Chondrocyte (in vitro differentiated cells): ENCODE data around the gene CANT1. TPM values are rescaled to one million over a fixed set of nuclear protein-coding genes. Genes with fewer than 3 reads are reported as not detected.

Experiments
- DNase-seq: peaks from one replicate; pipeline ENCODE4 v3.0.0; 2021; ENCODE audit warnings: mixed read lengths, low spot score
- H3K27ac Mint-ChIP-seq: one replicate; pipeline ENCODE4 v1.8.0; 2021; ENCODE audit warnings: mild to moderate bottlenecking, moderate library complexity, mixed read lengths; ENCODE audit not compliant: unreplicated experiment
- H3K27me3 Mint-ChIP-seq: 2 replicates; pipeline ENCODE4 v1.8.0; 2021; ENCODE audit warnings: low read depth, mixed read lengths
- H3K36me3 Mint-ChIP-seq: 2 replicates; pipeline ENCODE4 v1.8.0; 2021; ENCODE audit warnings: low read depth, mixed read lengths
- H3K4me1 Mint-ChIP-seq: 2 replicates; pipeline ENCODE4 v1.8.0; 2021; ENCODE audit warnings: low read depth, mild to moderate bottlenecking, mixed read lengths
- H3K4me3 Mint-ChIP-seq: one replicate; pipeline ENCODE4 v1.8.0; 2021; ENCODE audit warnings: mild to moderate bottlenecking, moderate library complexity, mixed read lengths; ENCODE audit not compliant: unreplicated experiment
- H3K9me3 Mint-ChIP-seq: 2 replicates; pipeline ENCODE4 v1.8.0; 2021; ENCODE audit warnings: low read depth, mixed read lengths
- total RNA-seq: library from RNA; stranded (reverse); gene quantifications from 3 replicates; pipeline ENCODE4 v1.2.1, GENCODE V29; 2021
- TF ChIP-seq, protein P1 (sequence below): fragments of 200-600 bp; sonication (generic); IDR thresholded peaks from 2 replicates; pipeline ENCODE4 v1.5.0; 2021; ENCODE audit warnings: antibody characterized with exemption, mild to moderate bottlenecking, moderate library complexity

CANT1 gene
- total RNA-seq, 1 donor from 2014 or later = 50.5 TPM

DNA sequence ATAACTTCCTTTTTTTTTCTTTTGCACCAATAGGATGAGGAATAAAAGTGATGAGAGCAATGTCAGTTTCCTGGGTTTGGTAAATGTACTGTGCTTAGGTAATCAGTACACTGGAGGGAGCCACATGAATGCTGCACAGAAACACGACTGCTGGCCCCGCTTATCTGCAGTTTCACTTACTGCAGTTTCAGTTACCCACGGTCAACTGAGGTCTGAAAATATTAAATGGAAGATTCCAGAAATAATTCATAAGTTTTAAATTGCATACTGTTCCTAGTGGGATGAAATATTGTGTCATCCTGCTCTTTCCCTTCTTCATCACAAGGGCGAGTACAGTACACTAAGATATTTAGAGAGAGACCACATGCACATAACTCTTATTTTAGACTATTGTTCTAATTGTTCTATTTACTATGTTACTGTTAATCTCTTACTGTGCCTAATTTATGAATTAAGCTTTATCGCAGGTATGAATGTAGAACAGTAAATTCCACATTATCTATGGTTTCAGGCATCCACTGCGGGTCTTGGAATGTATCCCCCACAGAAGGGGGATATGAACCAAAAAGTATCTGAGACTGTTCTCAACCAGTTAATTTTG lies 23.4 kb downstream of the CANT1 start:
- Mint-ChIP-seq H3K36me3 (peaks cover 4% of the 10 kb centered on the region), H3K27ac (peak overlapping the region; percentile 65), H3K4me3 (peak overlapping the region; percentile 55), H3K4me1 (peaks cover 16% of the 10 kb centered on the region), H3K9me3 (no peaks in the 10 kb centered on the region), H3K27me3 (no peaks in the 10 kb centered on the region)
- TF ChIP-seq, protein P1, sequence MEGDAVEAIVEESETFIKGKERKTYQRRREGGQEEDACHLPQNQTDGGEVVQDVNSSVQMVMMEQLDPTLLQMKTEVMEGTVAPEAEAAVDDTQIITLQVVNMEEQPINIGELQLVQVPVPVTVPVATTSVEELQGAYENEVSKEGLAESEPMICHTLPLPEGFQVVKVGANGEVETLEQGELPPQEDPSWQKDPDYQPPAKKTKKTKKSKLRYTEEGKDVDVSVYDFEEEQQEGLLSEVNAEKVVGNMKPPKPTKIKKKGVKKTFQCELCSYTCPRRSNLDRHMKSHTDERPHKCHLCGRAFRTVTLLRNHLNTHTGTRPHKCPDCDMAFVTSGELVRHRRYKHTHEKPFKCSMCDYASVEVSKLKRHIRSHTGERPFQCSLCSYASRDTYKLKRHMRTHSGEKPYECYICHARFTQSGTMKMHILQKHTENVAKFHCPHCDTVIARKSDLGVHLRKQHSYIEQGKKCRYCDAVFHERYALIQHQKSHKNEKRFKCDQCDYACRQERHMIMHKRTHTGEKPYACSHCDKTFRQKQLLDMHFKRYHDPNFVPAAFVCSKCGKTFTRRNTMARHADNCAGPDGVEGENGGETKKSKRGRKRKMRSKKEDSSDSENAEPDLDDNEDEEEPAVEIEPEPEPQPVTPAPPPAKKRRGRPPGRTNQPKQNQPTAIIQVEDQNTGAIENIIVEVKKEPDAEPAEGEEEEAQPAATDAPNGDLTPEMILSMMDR = peak; percentile 45
- DNase-seq = peak; percentile 2

DNA sequence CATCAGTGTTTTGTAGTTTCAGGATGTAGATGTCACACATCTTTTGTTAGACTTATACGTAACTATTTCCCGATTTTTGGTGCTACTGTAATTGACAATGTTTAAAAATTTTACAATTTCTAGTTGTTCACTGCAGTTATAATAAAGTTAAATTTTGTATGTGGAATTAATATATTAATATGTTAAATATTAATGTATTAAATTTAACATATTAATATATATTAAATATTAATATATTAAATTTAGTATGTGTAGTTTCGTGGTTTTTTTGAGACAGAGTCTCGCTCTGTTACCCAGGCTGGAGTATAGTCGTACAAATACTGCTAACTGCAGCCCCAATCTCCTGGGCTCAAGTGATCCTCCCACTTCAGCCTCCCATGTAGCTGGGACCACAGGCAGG lies 24.2 kb downstream of the CANT1 start:
- TF ChIP-seq, protein P1 = no peak
- Mint-ChIP-seq H3K4me3 (no peak overlapping the region), H3K27me3 (no peaks in the 10 kb centered on the region), H3K27ac (no peak overlapping the region), H3K36me3 (peaks cover under 1% of the 10 kb centered on the region), H3K4me1 (peaks cover 16% of the 10 kb centered on the region), H3K9me3 (no peaks in the 10 kb centered on the region)
- no peak for DNase-seq

DNA sequence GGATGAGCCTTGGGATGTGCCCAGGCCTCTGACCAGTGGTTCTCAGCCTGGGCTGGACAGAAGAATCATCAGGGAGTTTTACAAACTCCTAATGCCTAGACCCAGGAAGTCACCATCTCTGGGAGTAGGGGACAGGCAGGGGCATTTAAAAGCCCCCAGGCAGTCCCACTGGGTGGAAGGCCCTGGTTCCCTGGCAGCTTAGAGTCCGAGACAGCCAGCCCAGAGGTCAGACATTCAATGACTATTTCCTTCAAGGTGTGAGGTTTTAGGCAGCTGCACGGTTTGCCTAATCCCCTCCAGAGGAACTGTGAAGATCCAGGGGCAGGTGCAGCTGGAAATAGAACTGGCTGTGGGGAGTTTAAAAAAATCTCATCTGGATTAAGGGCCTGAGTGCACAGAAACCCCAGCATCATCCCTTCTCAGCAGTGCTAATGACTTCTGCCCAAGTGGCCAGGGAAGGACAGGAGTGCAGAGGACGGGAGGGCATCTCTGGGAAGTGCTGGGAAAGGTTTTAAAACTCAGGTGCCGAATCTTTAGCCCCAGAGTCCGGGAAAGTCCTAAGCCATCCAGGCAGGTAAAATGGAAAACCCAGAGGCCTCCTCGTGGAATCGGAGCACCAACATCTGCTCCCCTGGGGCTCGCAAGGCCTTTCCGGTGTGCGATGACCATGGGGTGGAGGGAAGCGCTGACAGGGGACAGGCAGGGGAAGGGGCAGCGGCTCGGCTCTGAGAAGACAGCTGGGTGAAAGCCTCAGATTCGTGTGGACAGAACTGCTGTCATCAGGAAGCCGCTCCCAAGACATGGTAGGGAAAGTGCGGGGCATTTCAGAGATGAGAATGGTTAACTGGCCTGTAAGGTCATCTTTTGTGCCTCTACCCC lies 28.3 kb downstream of the CANT1 start:
- TF ChIP-seq, protein P1 = no peak
- Mint-ChIP-seq H3K27me3 (no peaks in the 10 kb centered on the region), H3K4me3 (no peak overlapping the region), H3K9me3 (no peaks in the 10 kb centered on the region), H3K27ac (no peak overlapping the region), H3K36me3 (no peaks in the 10 kb centered on the region), H3K4me1 (peaks cover 31% of the 10 kb centered on the region)
- DNase-seq = no peak

DNA sequence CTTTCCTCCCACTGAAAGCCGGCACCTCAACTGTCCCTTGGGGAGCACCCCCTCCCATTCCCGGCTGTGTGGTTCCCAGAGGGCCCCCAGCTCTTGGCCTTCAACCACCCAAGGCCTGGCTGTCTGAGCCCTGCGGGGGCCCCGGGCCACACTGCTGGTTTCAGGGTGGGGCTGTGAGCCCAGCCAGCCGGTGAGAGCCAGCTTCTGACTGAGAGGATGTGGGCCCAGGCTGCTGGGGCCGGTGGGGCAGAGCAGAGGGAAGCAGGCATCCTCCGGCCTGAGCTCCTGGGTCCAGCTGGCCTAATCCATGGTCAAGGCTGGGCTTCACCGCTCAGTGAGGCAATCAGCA lies 29.0 kb downstream of the CANT1 start:
- no peak overlapping the region for H3K27ac Mint-ChIP-seq
- peaks cover 31% of the 10 kb centered on the region for H3K4me1 Mint-ChIP-seq

More for the DNA sequence above, 29.0 kb downstream of the CANT1 start:
- Mint-ChIP-seq H3K27me3 (no peaks in the 10 kb centered on the region), H3K9me3 (no peaks in the 10 kb centered on the region), H3K36me3 (no peaks in the 10 kb centered on the region), H3K4me3 (no peak overlapping the region)
- DNase-seq = no peak
- TF ChIP-seq, protein P1 = no peak
